ENCODE measurements around the gene NREP.
A peak's percentile ranks its signal among the peaks of the same experiment; 100 is the strongest.

The NREP gene

GRCh38 chr5:111769541-111769940, 12.5 kb upstream of the NREP start:
- no peak overlapping the region for H3K4me3 ChIP-seq (ENCODE audit: low read depth, low read length)
- TF ChIP-seq CTCF (IDR thresholded peaks at IDR 0.05; ENCODE audit: low read depth, low read length, missing control alignments): no peak
- DNase-seq (ENCODE audit: low read depth): no peak

- no peak overlapping the region for H3K4me3 ChIP-seq (ENCODE audit: low read depth, low read length)
- DNase-seq (ENCODE audit: low read depth): no peak
- no peak for TF ChIP-seq CTCF (IDR thresholded peaks at IDR 0.05; ENCODE audit: low read depth, low read length, missing control alignments)
Observed at GRCh38 chr5:111765613-111766571, 8.9 kb upstream of the NREP start.

- no peak for DNase-seq (ENCODE audit: low read depth)
- no peak for TF ChIP-seq CTCF (IDR thresholded peaks at IDR 0.05; ENCODE audit: low read depth, low read length, missing control alignments)
- no peak overlapping the region for H3K4me3 ChIP-seq (ENCODE audit: low read depth, low read length)
Observed at GRCh38 chr5:111764019-111764418, 7.0 kb upstream of the NREP start.

- no peak overlapping the region for H3K4me3 ChIP-seq (ENCODE audit: low read depth, low read length)
- no peak for DNase-seq (ENCODE audit: low read depth)
- no peak for TF ChIP-seq CTCF (IDR thresholded peaks at IDR 0.05; ENCODE audit: low read depth, low read length, missing control alignments)
Observed at GRCh38 chr5:111762895-111763294, 5.9 kb upstream of the NREP start.

GRCh38 chr5:111758284-111758628, 1.3 kb upstream of the NREP start:
- no peak for DNase-seq (ENCODE audit: low read depth)
- H3K4me3 ChIP-seq (ENCODE audit: low read depth, low read length): peak overlapping the region; percentile 62
- no peak for TF ChIP-seq CTCF (IDR thresholded peaks at IDR 0.05; ENCODE audit: low read depth, low read length, missing control alignments)

- peak; percentile 64 for DNase-seq (ENCODE audit: low read depth)
- peak overlapping the region; percentile 62 for H3K4me3 ChIP-seq (ENCODE audit: low read depth, low read length)
- peak; percentile 58 for TF ChIP-seq CTCF (IDR thresholded peaks at IDR 0.05; ENCODE audit: low read depth, low read length, missing control alignments)
Observed at GRCh38 chr5:111757355-111758283, 625 bp upstream of the NREP start.

All from GM12864 (cell line).